Measurements from ENCODE around the gene BTG2.

GRCh38 chr1:203284411-203285123, 20.8 kb upstream of the BTG2 start:
- TF ChIP-seq CTCF (conservative IDR thresholded peaks at IDR 0.05; ENCODE audit: low read depth in 2 of 2) (no peak), JUNB (IDR thresholded peaks at IDR 0.05; ENCODE audit: unreplicated experiment) (no peak)
